Loucy (cell line): ENCODE results near the gene TUBB4B.

Source experiments
- EZH2phosphoT487 ChIP-seq: fragments of 200-600 bp; IDR thresholded peaks from 2 replicates; pipeline ENCODE4 v1.6.1; 2018; ENCODE audit warnings: antibody characterized with exemption, mild to moderate bottlenecking, moderate library complexity, borderline replicate concordance
- TF ChIP-seq, protein P1 (sequence below): fragments of 200-600 bp; sonication (generic); conservative IDR thresholded peaks from 2 replicates; pipeline ENCODE4 v1.5.1; 2014; ENCODE audit warnings: mild to moderate bottlenecking, antibody characterized with exemption, low read length

DNA sequence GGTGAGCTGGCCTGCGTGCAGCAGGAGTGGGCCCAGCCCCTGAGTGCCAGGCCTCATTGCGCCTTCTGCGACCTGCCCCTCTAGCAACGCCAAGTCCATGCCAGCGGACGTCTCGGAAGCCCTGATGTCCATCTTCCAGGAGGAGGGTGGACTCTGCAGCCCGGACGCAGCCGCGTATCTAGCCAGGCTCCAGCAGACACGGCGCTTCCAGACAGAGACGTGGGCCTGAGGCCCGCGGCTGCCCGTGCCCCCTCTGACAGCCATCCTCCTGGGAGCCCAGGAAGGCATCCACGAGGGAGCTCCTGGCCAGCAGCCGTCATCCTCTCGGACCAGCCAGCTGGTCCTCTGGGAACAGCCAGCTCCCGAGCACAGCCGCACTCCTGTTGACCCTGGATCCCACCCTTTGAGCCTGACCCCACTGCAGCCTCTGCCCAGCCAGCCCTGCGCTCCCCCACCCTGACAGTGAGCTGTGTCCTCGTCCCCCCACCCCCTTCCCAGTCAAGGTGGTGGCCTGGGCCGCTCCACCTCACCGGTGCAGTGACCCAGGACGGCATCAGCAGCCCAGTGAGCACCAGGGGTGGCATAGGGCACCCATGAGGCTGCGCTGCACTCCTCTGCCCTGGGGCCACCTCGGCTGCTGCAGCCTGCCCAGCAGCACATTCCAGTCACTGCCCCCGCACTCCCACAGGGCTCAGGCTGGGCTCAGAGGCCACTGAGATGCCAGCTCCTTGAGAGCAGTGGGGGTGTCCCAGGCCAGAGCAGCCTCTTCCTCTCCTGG lies 24.7 kb upstream of the TUBB4B start:
- TF ChIP-seq, protein P1, sequence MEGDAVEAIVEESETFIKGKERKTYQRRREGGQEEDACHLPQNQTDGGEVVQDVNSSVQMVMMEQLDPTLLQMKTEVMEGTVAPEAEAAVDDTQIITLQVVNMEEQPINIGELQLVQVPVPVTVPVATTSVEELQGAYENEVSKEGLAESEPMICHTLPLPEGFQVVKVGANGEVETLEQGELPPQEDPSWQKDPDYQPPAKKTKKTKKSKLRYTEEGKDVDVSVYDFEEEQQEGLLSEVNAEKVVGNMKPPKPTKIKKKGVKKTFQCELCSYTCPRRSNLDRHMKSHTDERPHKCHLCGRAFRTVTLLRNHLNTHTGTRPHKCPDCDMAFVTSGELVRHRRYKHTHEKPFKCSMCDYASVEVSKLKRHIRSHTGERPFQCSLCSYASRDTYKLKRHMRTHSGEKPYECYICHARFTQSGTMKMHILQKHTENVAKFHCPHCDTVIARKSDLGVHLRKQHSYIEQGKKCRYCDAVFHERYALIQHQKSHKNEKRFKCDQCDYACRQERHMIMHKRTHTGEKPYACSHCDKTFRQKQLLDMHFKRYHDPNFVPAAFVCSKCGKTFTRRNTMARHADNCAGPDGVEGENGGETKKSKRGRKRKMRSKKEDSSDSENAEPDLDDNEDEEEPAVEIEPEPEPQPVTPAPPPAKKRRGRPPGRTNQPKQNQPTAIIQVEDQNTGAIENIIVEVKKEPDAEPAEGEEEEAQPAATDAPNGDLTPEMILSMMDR, result no peak
- no peak for TF ChIP-seq EZH2phosphoT487
